ENCODE measurements around the gene HMCES.

Gene HMCES

DNA sequence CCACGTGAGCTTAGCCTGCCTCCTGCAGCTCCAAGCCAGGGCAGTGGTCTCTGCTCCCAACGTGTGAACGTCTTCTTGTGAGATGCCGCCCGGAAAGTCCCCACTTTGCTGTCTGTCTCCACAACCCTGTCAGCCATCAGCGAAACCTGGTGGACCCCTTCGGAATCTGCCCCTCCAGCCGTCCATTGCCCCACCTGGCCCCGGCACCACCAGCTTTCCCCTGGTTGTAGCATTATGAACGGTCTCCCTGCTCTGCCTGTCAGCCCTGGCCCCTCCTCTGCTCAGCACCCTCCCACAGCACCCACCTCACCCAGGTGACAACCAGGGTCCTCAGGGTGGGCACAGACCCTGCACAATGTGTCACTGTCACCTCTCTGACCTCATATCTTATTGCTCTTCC, 71.1 kb downstream of the HMCES start:
- no peak for DNase-seq

DNA sequence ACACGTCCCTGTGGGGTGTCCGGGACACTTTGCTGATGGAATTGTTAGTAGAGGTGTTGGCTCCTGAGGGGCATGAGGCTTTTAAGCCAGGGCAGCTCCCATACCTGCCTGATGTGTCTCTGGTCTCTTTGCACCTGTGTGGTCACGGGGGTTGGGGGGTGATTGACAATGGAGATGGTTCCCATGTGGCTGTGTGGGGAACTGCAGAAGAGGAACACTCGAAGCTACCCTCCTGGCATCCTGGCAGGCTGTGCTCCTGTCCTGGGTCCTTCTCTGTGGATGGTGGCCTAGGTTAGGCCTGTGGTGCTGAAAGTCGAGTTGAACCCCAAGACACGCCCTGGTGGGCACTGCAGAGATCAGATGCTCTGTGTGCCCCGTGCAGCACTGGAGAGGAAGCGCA, 73.4 kb downstream of the HMCES start:
- DNase-seq = no peak

DNA sequence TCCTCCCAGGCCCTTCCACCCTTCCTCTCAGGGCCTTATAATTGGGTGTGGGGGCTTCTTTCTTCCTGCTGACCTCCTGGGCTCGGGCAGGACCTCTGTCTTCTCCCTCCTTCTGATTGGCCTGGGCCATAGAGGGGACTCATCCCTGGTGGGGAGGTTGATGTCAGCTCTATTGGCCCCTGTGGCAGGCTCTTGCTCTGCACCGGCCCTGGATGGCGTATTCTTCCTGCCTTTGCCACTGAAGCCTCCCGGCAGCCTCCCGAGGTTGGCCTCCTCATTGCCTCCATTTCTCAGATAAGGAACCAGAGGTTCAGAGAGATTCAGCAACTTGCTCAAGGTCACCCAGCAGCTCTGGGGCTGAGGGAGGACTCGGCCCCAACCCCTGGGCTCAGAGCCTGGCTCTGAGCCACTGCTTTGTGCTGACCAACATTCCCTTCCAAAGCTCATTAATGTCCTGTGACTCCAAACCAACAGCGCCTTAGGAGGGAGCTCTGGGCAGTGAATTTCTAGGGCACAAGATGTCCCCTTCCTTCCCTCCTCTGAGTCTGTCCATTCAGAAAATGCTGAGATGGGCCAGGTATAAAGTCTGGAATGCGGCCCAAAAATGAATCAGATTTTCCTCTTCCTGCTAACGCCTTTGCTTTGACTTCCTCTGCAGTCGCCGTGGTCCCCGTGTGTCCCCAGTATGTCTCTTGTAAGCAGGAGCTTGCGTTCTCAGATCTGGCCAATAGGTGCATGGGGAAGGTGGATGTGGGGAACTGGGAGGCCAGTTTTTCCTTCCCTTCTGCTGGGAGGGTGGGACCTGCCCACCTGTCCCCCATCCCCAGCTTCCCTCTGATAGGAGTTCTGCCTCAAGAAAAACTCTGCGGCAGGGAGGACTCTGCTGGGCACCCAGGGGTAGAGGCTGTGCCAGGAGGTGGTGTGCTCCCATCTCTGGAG, 74.2 kb downstream of the HMCES start:
- DNase-seq = no peak

DNA sequence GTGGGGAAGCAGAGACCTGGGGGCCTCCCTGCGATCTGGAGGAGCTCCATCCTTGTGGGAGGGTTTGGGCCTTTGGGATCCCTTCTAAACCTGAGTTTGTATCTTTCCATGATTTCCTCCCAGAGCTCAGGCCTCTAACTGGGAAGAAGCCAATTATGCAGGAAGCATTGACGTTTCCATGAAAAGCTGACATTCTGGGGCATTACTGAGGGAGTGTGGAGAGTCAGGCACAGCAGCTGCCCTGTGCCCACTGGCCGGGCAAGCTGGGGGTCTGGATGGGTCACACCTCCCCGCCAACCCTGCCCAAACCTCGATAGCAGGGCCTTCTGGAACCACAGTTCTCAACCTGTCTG, 74.9 kb downstream of the HMCES start:
- no peak for DNase-seq

Measured in fibroblast of upper back skin (primary cell).